ENCODE data around the gene SLC6A17. TPM values are rescaled to one million over a fixed set of nuclear protein-coding genes. Genes with fewer than 3 reads are reported as not detected.

SLC6A17 gene
- total RNA-seq, 1 donor from 2014 or later: 0.14 TPM

- H3K4me3 Mint-ChIP-seq: no peak overlapping the region
- H3K9me3 Mint-ChIP-seq: no peaks in the 10 kb centered on the region
- no peak for DNase-seq (ENCODE audit: low read depth, low spot score)
- H3K27me3 Mint-ChIP-seq (ENCODE audit: low read depth): no peaks in the 10 kb centered on the region
- no peak overlapping the region for H3K27ac Mint-ChIP-seq (ENCODE audit: unreplicated experiment)
- no peaks in the 10 kb centered on the region for H3K4me1 Mint-ChIP-seq
- TF ChIP-seq CTCF (conservative IDR thresholded peaks at IDR 0.05): no peak
- no peaks in the 10 kb centered on the region for H3K36me3 Mint-ChIP-seq (ENCODE audit: low read depth)
Observed at GRCh38 chr1:110225756-110226404, 75.6 kb downstream of the SLC6A17 start.

GRCh38 chr1:110227774-110228173 lies 77.5 kb downstream of the SLC6A17 start:
- no peak overlapping the region for H3K27ac Mint-ChIP-seq (ENCODE audit: unreplicated experiment)
- no peaks in the 10 kb centered on the region for H3K27me3 Mint-ChIP-seq (ENCODE audit: low read depth)
- no peaks in the 10 kb centered on the region for H3K9me3 Mint-ChIP-seq
- H3K4me3 Mint-ChIP-seq: no peak overlapping the region
- no peak for TF ChIP-seq CTCF (conservative IDR thresholded peaks at IDR 0.05)
- no peak for DNase-seq (ENCODE audit: low read depth, low spot score)
- H3K36me3 Mint-ChIP-seq (ENCODE audit: low read depth): no peaks in the 10 kb centered on the region
- H3K4me1 Mint-ChIP-seq: no peaks in the 10 kb centered on the region

GRCh38 chr1:110228381-110228780 lies 78.1 kb downstream of the SLC6A17 start:
- Mint-ChIP-seq H3K36me3 (ENCODE audit: low read depth) (no peaks in the 10 kb centered on the region), H3K4me3 (no peak overlapping the region), H3K27ac (ENCODE audit: unreplicated experiment) (no peak overlapping the region), H3K9me3 (no peaks in the 10 kb centered on the region), H3K27me3 (ENCODE audit: low read depth) (no peaks in the 10 kb centered on the region), H3K4me1 (no peaks in the 10 kb centered on the region)
- no peak for TF ChIP-seq CTCF (conservative IDR thresholded peaks at IDR 0.05)
- no peak for DNase-seq (ENCODE audit: low read depth, low spot score)

GRCh38 chr1:110228869-110229268 lies 78.6 kb downstream of the SLC6A17 start:
- peaks cover under 1% of the 10 kb centered on the region for H3K4me1 Mint-ChIP-seq
- H3K36me3 Mint-ChIP-seq (ENCODE audit: low read depth): no peaks in the 10 kb centered on the region
- no peak for DNase-seq (ENCODE audit: low read depth, low spot score)
- H3K27ac Mint-ChIP-seq (ENCODE audit: unreplicated experiment): no peak overlapping the region
- H3K4me3 Mint-ChIP-seq: no peak overlapping the region
- no peaks in the 10 kb centered on the region for H3K27me3 Mint-ChIP-seq (ENCODE audit: low read depth)
- no peaks in the 10 kb centered on the region for H3K9me3 Mint-ChIP-seq
- no peak for TF ChIP-seq CTCF (conservative IDR thresholded peaks at IDR 0.05)

- Mint-ChIP-seq H3K4me1 (peaks cover 7% of the 10 kb centered on the region), H3K9me3 (no peaks in the 10 kb centered on the region), H3K36me3 (ENCODE audit: low read depth) (no peaks in the 10 kb centered on the region), H3K4me3 (no peak overlapping the region), H3K27ac (ENCODE audit: unreplicated experiment) (no peak overlapping the region), H3K27me3 (ENCODE audit: low read depth) (no peaks in the 10 kb centered on the region)
- DNase-seq (ENCODE audit: low read depth, low spot score): no peak
- no peak for TF ChIP-seq CTCF (conservative IDR thresholded peaks at IDR 0.05)
Observed at GRCh38 chr1:110229348-110230001, 79.2 kb downstream of the SLC6A17 start.

Measured in neural crest cell (in vitro differentiated cells).